Astrocyte (in vitro differentiated cells and primary cell): ENCODE data around the gene DNAJC8. TPM values are rescaled to one million over a fixed set of nuclear protein-coding genes. Genes with fewer than 3 reads are reported as not detected.

Source experiments
- DNase-seq: peaks from one replicate; pipeline ENCODE4 v3.0.0-alpha.2; 2010; ENCODE audit warnings: low read depth
- FAIRE-seq: peaks from 2 replicates; lab custom pipeline; 2011; peaks lifted over from hg19 to GRCh38; lab: Jason Lieb, UNC
- H2AFZ ChIP-seq: 2 replicates; pipeline ENCODE4 v1.6.0; 2012; ENCODE audit warnings: low read depth, low read length, inconsistent platforms
- H3K27ac ChIP-seq: 2 replicates; pipeline ENCODE4 v1.5.1; 2011; ENCODE audit warnings: low read depth, low read length, inconsistent platforms
- H3K27me3 ChIP-seq: 2 replicates; pipeline ENCODE4 v1.6.0; 2011; ENCODE audit warnings: low read length, inconsistent platforms; ENCODE audit not compliant: insufficient read depth
- H3K36me3 ChIP-seq: 2 replicates; pipeline ENCODE4 v1.5.1; 2011; ENCODE audit warnings: low read length, inconsistent platforms; ENCODE audit not compliant: insufficient read depth
- H3K4me1 ChIP-seq: 2 replicates; pipeline ENCODE4 v1.5.1; 2011; ENCODE audit warnings: low read length, inconsistent platforms; ENCODE audit not compliant: insufficient read depth
- H3K4me2 ChIP-seq: 2 replicates; pipeline ENCODE4 v1.6.0; 2012; ENCODE audit warnings: low read length, inconsistent platforms
- H3K4me3 ChIP-seq: 2 replicates; pipeline ENCODE4 v1.5.1; 2011; ENCODE audit warnings: low read depth, mild to moderate bottlenecking, low read length, inconsistent platforms; ENCODE audit not compliant: insufficient read depth
- H3K79me2 ChIP-seq: 2 replicates; pipeline ENCODE4 v1.6.0; 2012; ENCODE audit warnings: mild to moderate bottlenecking, low read length, inconsistent platforms; ENCODE audit not compliant: insufficient read depth
- H3K9ac ChIP-seq: 2 replicates; pipeline ENCODE4 v1.6.0; 2012; ENCODE audit warnings: mild to moderate bottlenecking, low read length, inconsistent platforms
- H3K9me3 ChIP-seq: 2 replicates; pipeline ENCODE4 v1.5.1; 2012; ENCODE audit warnings: low read depth, mild to moderate bottlenecking, low read length, inconsistent platforms; ENCODE audit not compliant: insufficient read depth
- H4K20me1 ChIP-seq: 2 replicates; pipeline ENCODE4 v1.6.0; 2012; ENCODE audit warnings: low read length, inconsistent platforms; ENCODE audit not compliant: insufficient read depth
- H3K27ac Mint-ChIP-seq: one replicate; pipeline ENCODE4 v1.8.0; 2021; ENCODE audit warnings: mild to moderate bottlenecking, mixed read lengths; ENCODE audit not compliant: unreplicated experiment
- H3K27me3 Mint-ChIP-seq: one replicate; pipeline ENCODE4 v1.8.0; 2021; ENCODE audit warnings: low read depth, mixed read lengths; ENCODE audit not compliant: unreplicated experiment
- H3K36me3 Mint-ChIP-seq: one replicate; pipeline ENCODE4 v1.8.0; 2021; ENCODE audit warnings: low read depth, mixed read lengths; ENCODE audit not compliant: unreplicated experiment
- H3K4me1 Mint-ChIP-seq: one replicate; pipeline ENCODE4 v1.8.0; 2021; ENCODE audit warnings: low read depth, mixed read lengths; ENCODE audit not compliant: unreplicated experiment
- H3K4me3 Mint-ChIP-seq: one replicate; pipeline ENCODE4 v1.8.0; 2021; ENCODE audit warnings: mild to moderate bottlenecking, moderate library complexity, mixed read lengths; ENCODE audit not compliant: unreplicated experiment
- H3K9me3 Mint-ChIP-seq: one replicate; pipeline ENCODE4 v1.8.0; 2021; ENCODE audit warnings: mild to moderate bottlenecking, mixed read lengths; ENCODE audit not compliant: unreplicated experiment
- EZH2 ChIP-seq: IDR thresholded peaks from 2 replicates; pipeline ENCODE4 v1.6.1; 2012; ENCODE audit warnings: mild to moderate bottlenecking, low read length, inconsistent platforms; ENCODE audit not compliant: insufficient read depth
- total RNA-seq: library from RNA; stranded (reverse); gene quantifications from 2 replicates; pipeline ENCODE4 v1.2.1, GENCODE V29; 2021
- TF ChIP-seq, protein P1 (sequence below): IDR thresholded peaks from 2 replicates; pipeline ENCODE4 v1.5.1; 2011; ENCODE audit warnings: low read depth, mild to moderate bottlenecking, inconsistent platforms, low read length, moderate library complexity; ENCODE audit not compliant: insufficient read depth

Gene DNAJC8
- total RNA-seq, 1 donor from 2014 or later, result 91.3 TPM

DNA sequence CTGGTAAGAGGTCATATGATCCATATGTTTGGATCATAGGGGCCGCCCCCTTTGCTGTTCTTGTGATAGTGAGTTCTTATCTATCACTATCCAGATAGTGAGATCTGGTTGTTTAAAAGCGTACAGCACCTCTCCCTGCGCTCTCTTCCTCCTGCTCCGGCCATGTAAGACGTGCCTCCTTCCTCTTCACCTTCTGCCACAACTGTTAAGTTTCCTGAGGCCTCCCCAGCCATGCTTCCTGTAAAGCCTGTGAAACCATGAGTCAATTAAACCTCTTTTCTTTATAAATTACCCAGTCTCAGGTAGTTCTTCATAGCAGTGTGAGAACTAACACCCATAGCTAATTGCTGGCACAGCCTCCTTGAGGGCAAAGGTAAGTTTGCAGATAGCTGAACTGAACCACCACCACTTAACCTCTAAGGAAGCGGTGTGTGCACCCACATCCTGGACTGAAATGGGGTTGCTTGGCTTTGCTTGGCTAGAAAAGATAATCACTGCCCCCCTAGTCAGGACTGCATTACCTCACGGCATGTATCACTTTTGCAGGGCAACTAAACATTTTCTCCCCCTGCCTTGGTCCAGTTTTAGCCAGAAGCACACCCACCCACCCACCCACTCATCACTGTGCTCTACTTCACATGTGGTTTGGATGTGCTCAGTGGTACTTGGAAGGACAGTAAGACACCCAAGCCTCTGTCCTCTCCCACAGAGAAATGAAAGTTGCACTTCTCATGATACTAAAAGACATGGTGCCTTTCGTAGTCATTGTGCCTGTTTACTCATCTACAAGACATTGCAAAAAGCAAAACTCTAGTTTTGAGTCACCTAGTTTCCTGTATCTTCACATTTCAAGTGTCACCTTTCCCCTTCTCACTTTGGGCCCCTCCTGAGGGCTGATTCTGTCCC, 33.2 kb downstream of the DNAJC8 start:
- H3K27me3 Mint-ChIP-seq, result no peaks in the 10 kb centered on the region
- FAIRE-seq (no peak), DNase-seq (no peak)
- no peak overlapping the region for H3K27ac Mint-ChIP-seq
- no peaks in the 10 kb centered on the region for H3K9me3 Mint-ChIP-seq
- H3K4me3 Mint-ChIP-seq, result no peak overlapping the region
- Histone ChIP-seq H3K27ac (no peak overlapping the region), H2AFZ (no peak overlapping the region), H3K27me3 (no peaks in the 10 kb centered on the region), H3K4me1 (peaks cover 5% of the 10 kb centered on the region), H4K20me1 (no peaks in the 10 kb centered on the region), H3K4me2 (no peak overlapping the region), H3K36me3 (peaks cover 42% of the 10 kb centered on the region), H3K9me3 (no peaks in the 10 kb centered on the region), H3K79me2 (no peaks in the 10 kb centered on the region), H3K4me3 (no peak overlapping the region), H3K9ac (no peak overlapping the region)
- peaks cover 7% of the 10 kb centered on the region for H3K4me1 Mint-ChIP-seq
- H3K36me3 Mint-ChIP-seq, result peaks cover 11% of the 10 kb centered on the region
- TF ChIP-seq, protein P1, sequence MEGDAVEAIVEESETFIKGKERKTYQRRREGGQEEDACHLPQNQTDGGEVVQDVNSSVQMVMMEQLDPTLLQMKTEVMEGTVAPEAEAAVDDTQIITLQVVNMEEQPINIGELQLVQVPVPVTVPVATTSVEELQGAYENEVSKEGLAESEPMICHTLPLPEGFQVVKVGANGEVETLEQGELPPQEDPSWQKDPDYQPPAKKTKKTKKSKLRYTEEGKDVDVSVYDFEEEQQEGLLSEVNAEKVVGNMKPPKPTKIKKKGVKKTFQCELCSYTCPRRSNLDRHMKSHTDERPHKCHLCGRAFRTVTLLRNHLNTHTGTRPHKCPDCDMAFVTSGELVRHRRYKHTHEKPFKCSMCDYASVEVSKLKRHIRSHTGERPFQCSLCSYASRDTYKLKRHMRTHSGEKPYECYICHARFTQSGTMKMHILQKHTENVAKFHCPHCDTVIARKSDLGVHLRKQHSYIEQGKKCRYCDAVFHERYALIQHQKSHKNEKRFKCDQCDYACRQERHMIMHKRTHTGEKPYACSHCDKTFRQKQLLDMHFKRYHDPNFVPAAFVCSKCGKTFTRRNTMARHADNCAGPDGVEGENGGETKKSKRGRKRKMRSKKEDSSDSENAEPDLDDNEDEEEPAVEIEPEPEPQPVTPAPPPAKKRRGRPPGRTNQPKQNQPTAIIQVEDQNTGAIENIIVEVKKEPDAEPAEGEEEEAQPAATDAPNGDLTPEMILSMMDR, result no peak
- no peak for TF ChIP-seq EZH2

DNA sequence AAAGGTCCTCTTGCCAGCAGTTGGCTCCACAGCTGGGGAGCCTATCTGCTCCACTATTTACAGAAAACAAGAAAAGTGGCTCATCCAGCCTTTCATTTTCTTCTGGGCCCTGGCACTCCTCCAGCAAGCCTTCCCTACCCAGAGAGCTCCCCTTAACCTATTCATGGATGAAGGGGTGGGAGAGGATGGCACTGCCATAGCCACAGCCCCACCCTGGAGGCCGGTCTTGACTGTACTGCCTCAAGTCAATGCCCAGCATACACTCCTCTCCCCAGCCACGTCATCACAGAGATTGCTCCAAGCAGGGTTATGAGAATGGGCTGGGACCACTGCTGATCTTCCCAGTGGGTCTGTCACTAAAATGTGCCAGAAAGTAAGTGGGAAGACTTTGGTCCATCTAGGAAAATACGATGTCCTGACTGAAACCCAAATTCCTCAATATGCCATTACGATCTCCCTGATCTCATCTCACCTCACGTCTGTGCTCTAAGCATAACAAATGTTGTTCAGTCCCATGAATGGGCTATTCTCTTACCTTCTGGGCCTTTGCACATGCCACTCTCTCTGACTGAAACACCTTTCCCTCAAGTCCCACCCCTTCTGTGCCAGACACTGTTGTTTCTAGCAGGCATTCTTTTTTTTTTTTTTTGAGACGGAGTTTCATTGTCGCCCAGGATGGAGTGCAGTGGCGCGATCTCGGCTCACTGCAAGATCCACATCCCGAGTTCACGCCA, 35.0 kb downstream of the DNAJC8 start:
- Histone ChIP-seq H3K79me2 (no peaks in the 10 kb centered on the region), H3K9me3 (no peaks in the 10 kb centered on the region), H3K9ac (no peak overlapping the region), H3K4me2 (no peak overlapping the region), H3K4me1 (peaks cover 5% of the 10 kb centered on the region), H3K27ac (no peak overlapping the region), H3K4me3 (no peak overlapping the region), H3K36me3 (peaks cover 25% of the 10 kb centered on the region), H4K20me1 (no peaks in the 10 kb centered on the region), H3K27me3 (no peaks in the 10 kb centered on the region), H2AFZ (no peak overlapping the region)
- TF ChIP-seq, protein P1, result no peak
- no peak for TF ChIP-seq EZH2
- H3K27ac Mint-ChIP-seq, result no peak overlapping the region
- no peak overlapping the region for H3K4me3 Mint-ChIP-seq
- DNase-seq, result no peak
- peaks cover 7% of the 10 kb centered on the region for H3K4me1 Mint-ChIP-seq
- no peaks in the 10 kb centered on the region for H3K27me3 Mint-ChIP-seq
- FAIRE-seq, result no peak
- H3K36me3 Mint-ChIP-seq, result peaks cover 7% of the 10 kb centered on the region
- H3K9me3 Mint-ChIP-seq, result no peaks in the 10 kb centered on the region
